Astrocyte (in vitro differentiated cells and primary cell): ENCODE measurements around the gene TCEANC2.

Experiments
- EZH2 ChIP-seq: IDR thresholded peaks from 2 replicates; pipeline ENCODE4 v1.6.1; 2012; ENCODE audit warnings: mild to moderate bottlenecking, low read length, inconsistent platforms; ENCODE audit not compliant: insufficient read depth
- TF ChIP-seq, protein P1 (sequence below): IDR thresholded peaks from 2 replicates; pipeline ENCODE4 v1.5.1; 2011; ENCODE audit warnings: low read depth, mild to moderate bottlenecking, inconsistent platforms, low read length, moderate library complexity; ENCODE audit not compliant: insufficient read depth

DNA sequence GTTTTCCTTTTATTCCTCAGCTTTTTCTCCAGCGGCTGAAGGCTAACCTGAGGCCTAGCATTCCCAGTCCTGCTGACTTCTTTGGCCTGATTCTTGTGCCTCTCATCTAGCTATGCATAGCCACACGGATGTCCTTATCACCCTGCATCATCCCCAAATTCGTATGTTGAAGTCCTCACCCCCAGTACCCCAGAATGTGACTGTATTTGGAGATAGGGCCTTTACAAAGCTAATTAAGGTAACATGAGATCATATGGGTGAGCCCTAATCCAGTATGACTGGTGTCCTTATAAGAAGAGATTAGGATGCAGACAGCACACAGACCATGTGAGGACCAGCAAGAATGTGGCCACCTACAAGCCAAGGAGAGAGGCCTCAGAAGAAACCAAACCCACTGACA lies 54.7 kb downstream of the TCEANC2 start:
- TF ChIP-seq, protein P1, sequence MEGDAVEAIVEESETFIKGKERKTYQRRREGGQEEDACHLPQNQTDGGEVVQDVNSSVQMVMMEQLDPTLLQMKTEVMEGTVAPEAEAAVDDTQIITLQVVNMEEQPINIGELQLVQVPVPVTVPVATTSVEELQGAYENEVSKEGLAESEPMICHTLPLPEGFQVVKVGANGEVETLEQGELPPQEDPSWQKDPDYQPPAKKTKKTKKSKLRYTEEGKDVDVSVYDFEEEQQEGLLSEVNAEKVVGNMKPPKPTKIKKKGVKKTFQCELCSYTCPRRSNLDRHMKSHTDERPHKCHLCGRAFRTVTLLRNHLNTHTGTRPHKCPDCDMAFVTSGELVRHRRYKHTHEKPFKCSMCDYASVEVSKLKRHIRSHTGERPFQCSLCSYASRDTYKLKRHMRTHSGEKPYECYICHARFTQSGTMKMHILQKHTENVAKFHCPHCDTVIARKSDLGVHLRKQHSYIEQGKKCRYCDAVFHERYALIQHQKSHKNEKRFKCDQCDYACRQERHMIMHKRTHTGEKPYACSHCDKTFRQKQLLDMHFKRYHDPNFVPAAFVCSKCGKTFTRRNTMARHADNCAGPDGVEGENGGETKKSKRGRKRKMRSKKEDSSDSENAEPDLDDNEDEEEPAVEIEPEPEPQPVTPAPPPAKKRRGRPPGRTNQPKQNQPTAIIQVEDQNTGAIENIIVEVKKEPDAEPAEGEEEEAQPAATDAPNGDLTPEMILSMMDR: no peak
- TF ChIP-seq EZH2: no peak
